ENCODE measurements around the gene MALAT1. TPM values are rescaled to one million over a fixed set of nuclear protein-coding genes. Genes with fewer than 3 reads are reported as not detected.

MALAT1 gene
- total and polyA plus RNA-seq, 10 of the 15 experiments (the other 5 are each of a cell fraction or from before 2014, with no cell fraction given), result 448 to 8,160 (median 2,019) TPM

GRCh38 chr11:65498042-65498726 lies 661 bp upstream of the MALAT1 start (continued):
- peak; percentile 58; the same call in 1 of the 2 replicates for TF ChIP-seq MXI1 (IDR thresholded peaks at IDR 0.05; ENCODE audit: low read depth, low read length)
- no peak for TF ChIP-seq EZH2 (IDR thresholded peaks at IDR 0.05; ENCODE audit: borderline replicate concordance, control insufficient read depth, low read depth, low read length)
- no peak for TF ChIP-seq BRCA1 (IDR thresholded peaks at IDR 0.05; ENCODE audit: low read depth, low read length)
- TF ChIP-seq NR2F1 (conservative IDR thresholded peaks at IDR 0.05), result no peak
- TF ChIP-seq SMAD5 (IDR thresholded peaks at IDR 0.05; ENCODE audit: low read depth), result no peak
- no peak for TF ChIP-seq SRF (IDR thresholded peaks at IDR 0.05; ENCODE audit: low read depth in 2 of 2, low read length in 2 of 2)
- TF ChIP-seq ZBTB4 (CRISPR knock-in tag; IDR thresholded peaks at IDR 0.05), result no peak
- no peak for TF ChIP-seq CHD4 (IDR thresholded peaks at IDR 0.05)
- no peak for TF ChIP-seq ATF3 (IDR thresholded peaks at IDR 0.05; ENCODE audit: borderline replicate concordance, extremely low read depth, low read depth, low read length)
- no peak for TF ChIP-seq IKZF1 (conservative IDR thresholded peaks at IDR 0.05)
- no peak for TF ChIP-seq SIX5 (IDR thresholded peaks at IDR 0.05; ENCODE audit: low read depth, low read length, severe bottlenecking)
- TF ChIP-seq ATF7 (IDR thresholded peaks at IDR 0.05; ENCODE audit: low read depth), result no peak
- no peak for TF ChIP-seq RFX5 (IDR thresholded peaks at IDR 0.05; ENCODE audit: low read depth, low read length)
- no peak for TF ChIP-seq SP1 (IDR thresholded peaks at IDR 0.05; ENCODE audit: low read depth, low read length)
- no peak for TF ChIP-seq USF1 (IDR thresholded peaks at IDR 0.05; ENCODE audit: borderline replicate concordance, extremely low read length, insufficient read depth, low read depth, low read length)
- TF ChIP-seq, protein P1, sequence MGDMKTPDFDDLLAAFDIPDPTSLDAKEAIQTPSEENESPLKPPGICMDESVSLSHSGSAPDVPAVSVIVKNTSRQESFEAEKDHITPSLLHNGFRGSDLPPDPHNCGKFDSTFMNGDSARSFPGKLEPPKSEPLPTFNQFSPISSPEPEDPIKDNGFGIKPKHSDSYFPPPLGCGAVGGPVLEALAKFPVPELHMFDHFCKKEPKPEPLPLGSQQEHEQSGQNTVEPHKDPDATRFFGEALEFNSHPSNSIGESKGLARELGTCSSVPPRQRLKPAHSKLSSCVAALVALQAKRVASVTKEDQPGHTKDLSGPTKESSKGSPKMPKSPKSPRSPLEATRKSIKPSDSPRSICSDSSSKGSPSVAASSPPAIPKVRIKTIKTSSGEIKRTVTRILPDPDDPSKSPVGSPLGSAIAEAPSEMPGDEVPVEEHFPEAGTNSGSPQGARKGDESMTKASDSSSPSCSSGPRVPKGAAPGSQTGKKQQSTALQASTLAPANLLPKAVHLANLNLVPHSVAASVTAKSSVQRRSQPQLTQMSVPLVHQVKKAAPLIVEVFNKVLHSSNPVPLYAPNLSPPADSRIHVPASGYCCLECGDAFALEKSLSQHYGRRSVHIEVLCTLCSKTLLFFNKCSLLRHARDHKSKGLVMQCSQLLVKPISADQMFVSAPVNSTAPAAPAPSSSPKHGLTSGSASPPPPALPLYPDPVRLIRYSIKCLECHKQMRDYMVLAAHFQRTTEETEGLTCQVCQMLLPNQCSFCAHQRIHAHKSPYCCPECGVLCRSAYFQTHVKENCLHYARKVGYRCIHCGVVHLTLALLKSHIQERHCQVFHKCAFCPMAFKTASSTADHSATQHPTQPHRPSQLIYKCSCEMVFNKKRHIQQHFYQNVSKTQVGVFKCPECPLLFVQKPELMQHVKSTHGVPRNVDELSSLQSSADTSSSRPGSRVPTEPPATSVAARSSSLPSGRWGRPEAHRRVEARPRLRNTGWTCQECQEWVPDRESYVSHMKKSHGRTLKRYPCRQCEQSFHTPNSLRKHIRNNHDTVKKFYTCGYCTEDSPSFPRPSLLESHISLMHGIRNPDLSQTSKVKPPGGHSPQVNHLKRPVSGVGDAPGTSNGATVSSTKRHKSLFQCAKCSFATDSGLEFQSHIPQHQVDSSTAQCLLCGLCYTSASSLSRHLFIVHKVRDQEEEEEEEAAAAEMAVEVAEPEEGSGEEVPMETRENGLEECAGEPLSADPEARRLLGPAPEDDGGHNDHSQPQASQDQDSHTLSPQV (IDR thresholded peaks at IDR 0.05), result no peak
- peak; percentile 73; the same call in 1 of the 2 replicates for TF ChIP-seq TAF1 (IDR thresholded peaks at IDR 0.05; ENCODE audit: borderline replicate concordance, low read depth, low read length)
- peak; percentile 69 for TF ChIP-seq CHD1 (IDR thresholded peaks at IDR 0.05; ENCODE audit: low read depth, low read length)
- TF ChIP-seq, protein P2, sequence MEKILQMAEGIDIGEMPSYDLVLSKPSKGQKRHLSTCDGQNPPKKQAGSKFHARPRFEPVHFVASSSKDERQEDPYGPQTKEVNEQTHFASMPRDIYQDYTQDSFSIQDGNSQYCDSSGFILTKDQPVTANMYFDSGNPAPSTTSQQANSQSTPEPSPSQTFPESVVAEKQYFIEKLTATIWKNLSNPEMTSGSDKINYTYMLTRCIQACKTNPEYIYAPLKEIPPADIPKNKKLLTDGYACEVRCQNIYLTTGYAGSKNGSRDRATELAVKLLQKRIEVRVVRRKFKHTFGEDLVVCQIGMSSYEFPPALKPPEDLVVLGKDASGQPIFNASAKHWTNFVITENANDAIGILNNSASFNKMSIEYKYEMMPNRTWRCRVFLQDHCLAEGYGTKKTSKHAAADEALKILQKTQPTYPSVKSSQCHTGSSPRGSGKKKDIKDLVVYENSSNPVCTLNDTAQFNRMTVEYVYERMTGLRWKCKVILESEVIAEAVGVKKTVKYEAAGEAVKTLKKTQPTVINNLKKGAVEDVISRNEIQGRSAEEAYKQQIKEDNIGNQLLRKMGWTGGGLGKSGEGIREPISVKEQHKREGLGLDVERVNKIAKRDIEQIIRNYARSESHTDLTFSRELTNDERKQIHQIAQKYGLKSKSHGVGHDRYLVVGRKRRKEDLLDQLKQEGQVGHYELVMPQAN (conservative IDR thresholded peaks at IDR 0.05), result no peak

Data from GM12878 (cell line).